PC-9 (cell line): Measurements from ENCODE around the gene STIL. TPM values are rescaled to one million over a fixed set of nuclear protein-coding genes. Genes with fewer than 3 reads are reported as not detected.

Experiments
- BruUV-seq: library from RNA; stranded (reverse); fragments of 400-500 nt; replicated peaks from 2 replicates; lab custom pipeline; 2021; lab: Mats Ljungman, UMichigan
- CTCF ChIA-PET: fragments of 300-600 bp; sonication (Branson Sonifier 250); formaldehyde crosslinking; loops from one replicate; lab custom pipeline; 2022; ENCODE audit warnings: antibody characterized with exemption; lab: Charles Lee
- POLR2A ChIA-PET: fragments of 300-600 bp; sonication (Branson Sonifier 250); formaldehyde crosslinking; loops from one replicate; lab custom pipeline; 2022; ENCODE audit warnings: antibody characterized with exemption; ENCODE audit not compliant: unreplicated experiment; lab: Charles Lee
- DNase-seq, 2 experiments: peaks; one replicate each; pipeline versions ENCODE4 v3.0.0 to v3.0.0-alpha.2; 2015 to 2022; ENCODE audit warnings: mixed read lengths in 1 of 2
- H2AFZ ChIP-seq: fragments of 200-600 bp; sonication (generic); 2 replicates; pipeline ENCODE4 v1.8.1; 2017; ENCODE audit warnings: antibody characterized with exemption
- H3F3A ChIP-seq: fragments of 200-600 bp; sonication (generic); 2 replicates; pipeline ENCODE4 v1.8.1; 2017; ENCODE audit warnings: antibody characterized with exemption, mild to moderate bottlenecking, low read depth; ENCODE audit not compliant: insufficient read depth
- H3K27ac ChIP-seq: fragments of 200-600 bp; sonication (generic); 2 replicates; pipeline ENCODE4 v1.6.1; 2016; ENCODE audit warnings: mixed run types
- H3K27me3 ChIP-seq: fragments of 200-600 bp; sonication (generic); 2 replicates; pipeline ENCODE4 v1.6.1; 2016; ENCODE audit warnings: low read depth, mixed run types; ENCODE audit not compliant: insufficient read depth
- H3K36me3 ChIP-seq: fragments of 200-600 bp; sonication (generic); 2 replicates; pipeline ENCODE4 v1.6.1; 2016; ENCODE audit warnings: low read depth, mixed run types
- H3K4me1 ChIP-seq: fragments of 200-600 bp; sonication (generic); replicated peaks from 2 replicates; pipeline ENCODE4 v1.6.1; 2016; ENCODE audit warnings: mixed run types; ENCODE audit not compliant: insufficient read depth
- H3K4me2 ChIP-seq: fragments of 200-600 bp; sonication (generic); 2 replicates; pipeline ENCODE4 v1.6.1; 2017; ENCODE audit warnings: mixed run types
- H3K4me3 ChIP-seq: fragments of 200-600 bp; sonication (generic); 2 replicates; pipeline ENCODE4 v1.6.1; 2016; ENCODE audit warnings: mixed run types
- H3K79me2 ChIP-seq: fragments of 200-600 bp; sonication (generic); 2 replicates; pipeline ENCODE4 v1.6.1; 2017; ENCODE audit warnings: low read depth, mixed run types
- H3K9me2 ChIP-seq: fragments of 200-600 bp; sonication (generic); 2 replicates; pipeline ENCODE4 v1.8.1; 2017; ENCODE audit warnings: mild to moderate bottlenecking; ENCODE audit not compliant: insufficient read depth
- H3K9me3 ChIP-seq: fragments of 200-600 bp; sonication (generic); 2 replicates; pipeline ENCODE4 v1.8.1; 2016; ENCODE audit warnings: low read depth; ENCODE audit not compliant: insufficient read depth
- H4K20me1 ChIP-seq: fragments of 200-600 bp; sonication (generic); 2 replicates; pipeline ENCODE4 v1.8.1; 2017; ENCODE audit not compliant: insufficient read depth
- CTCF ChIP-seq: fragments of 200-600 bp; sonication (generic); conservative IDR thresholded peaks from 2 replicates; pipeline ENCODE4 v1.6.1; 2017; ENCODE audit warnings: mixed run types, antibody characterized with exemption, mild to moderate bottlenecking, moderate library complexity
- EZH2 ChIP-seq: fragments of 200-600 bp; sonication (generic); IDR thresholded peaks from 2 replicates; pipeline ENCODE4 v1.8.0; 2017; ENCODE audit warnings: antibody characterized with exemption, low read depth
- intact Hi-C: fragments of 100-400 bp; cut with micrococcal nuclease; formaldehyde crosslinking; loops from one replicate; pipeline ENCODE4 v1.10.0; 2022; ENCODE audit not compliant: unreplicated experiment
- total RNA-seq: library from RNA; stranded (reverse); gene quantifications from 2 replicates; pipeline ENCODE4 v1.2.3, GENCODE V29; 2021

The STIL gene
- total RNA-seq, 1 experiment from 2014 or later = 37.0 TPM

DNA sequence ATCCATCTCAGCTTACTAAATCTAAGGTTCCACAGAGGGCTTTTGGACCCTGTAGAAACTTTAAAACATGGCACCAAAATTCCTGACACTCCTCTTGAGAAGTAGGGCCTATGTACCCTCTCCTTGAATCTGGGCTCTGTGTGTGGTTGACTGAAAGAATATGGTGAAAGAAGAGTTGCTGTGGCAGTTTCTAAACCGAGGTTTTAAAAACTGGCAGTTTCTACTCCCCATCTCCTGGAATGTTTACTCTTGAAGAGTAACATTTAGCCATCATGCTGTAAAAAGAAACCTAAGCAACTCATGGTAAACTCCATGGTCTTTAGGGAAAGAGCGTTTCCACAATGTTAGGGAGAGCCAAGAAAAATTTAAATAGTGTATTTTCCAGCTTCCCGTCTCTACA is 15.0 kb upstream of the STIL start:
- no peaks in the 10 kb centered on the region for H3K9me3 ChIP-seq
- BruUV-seq = no TSS peak
- TF ChIP-seq EZH2 = no peak
- no peak for TF ChIP-seq CTCF
- ChIA-PET CTCF (no interaction called here), POLR2A (no interaction called here)
- no peak overlapping the region for H2AFZ ChIP-seq
- no peaks in the 10 kb centered on the region for H3K79me2 ChIP-seq
- no peak overlapping the region for H3K4me3 ChIP-seq
- no peaks in the 10 kb centered on the region for H4K20me1 ChIP-seq
- H3F3A ChIP-seq = peaks cover 31% of the 10 kb centered on the region
- H3K27ac ChIP-seq = no peak overlapping the region
- peaks cover 26% of the 10 kb centered on the region for H3K4me1 ChIP-seq
- no peaks in the 10 kb centered on the region for H3K9me2 ChIP-seq
- intact Hi-C loops = no loop called here
- DNase-seq = no peak
- H3K36me3 ChIP-seq = no peaks in the 10 kb centered on the region
- H3K27me3 ChIP-seq = no peaks in the 10 kb centered on the region
- H3K4me2 ChIP-seq = no peak overlapping the region

- POLR2A ChIA-PET = interaction anchor here (0.6 kb wide), 1 partner anchor 111 kb away, joined by 33 read pairs; no protein-coding TSS in a partner anchor
- peaks cover 9% of the 10 kb centered on the region for H3K4me1 ChIP-seq
- no peak overlapping the region for H3K4me2 ChIP-seq
- H4K20me1 ChIP-seq = no peaks in the 10 kb centered on the region
- intact Hi-C loops = no loop called here
- no peaks in the 10 kb centered on the region for H3K79me2 ChIP-seq
- TF ChIP-seq CTCF (no peak), EZH2 (no peak)
- H3K36me3 ChIP-seq = no peaks in the 10 kb centered on the region
- no peak overlapping the region for H2AFZ ChIP-seq
- no TSS peak for BruUV-seq
- no peak overlapping the region for H3K4me3 ChIP-seq
- no peaks in the 10 kb centered on the region for H3K9me3 ChIP-seq
- H3K27me3 ChIP-seq = no peaks in the 10 kb centered on the region
- H3K9me2 ChIP-seq = no peaks in the 10 kb centered on the region
- DNase-seq = no peak
- CTCF ChIA-PET = interaction anchor here (0.7 kb wide), 1 partner anchor 809 kb away, joined by 5 read pairs; no protein-coding TSS in a partner anchor
- H3K27ac ChIP-seq = peak overlapping the region; percentile 88
- peaks cover 9% of the 10 kb centered on the region; the same call in 1 of the 2 replicates for H3F3A ChIP-seq
Measured at GRCh38 chr1:47326271-47326670, 12.3 kb upstream of the STIL start.

DNA sequence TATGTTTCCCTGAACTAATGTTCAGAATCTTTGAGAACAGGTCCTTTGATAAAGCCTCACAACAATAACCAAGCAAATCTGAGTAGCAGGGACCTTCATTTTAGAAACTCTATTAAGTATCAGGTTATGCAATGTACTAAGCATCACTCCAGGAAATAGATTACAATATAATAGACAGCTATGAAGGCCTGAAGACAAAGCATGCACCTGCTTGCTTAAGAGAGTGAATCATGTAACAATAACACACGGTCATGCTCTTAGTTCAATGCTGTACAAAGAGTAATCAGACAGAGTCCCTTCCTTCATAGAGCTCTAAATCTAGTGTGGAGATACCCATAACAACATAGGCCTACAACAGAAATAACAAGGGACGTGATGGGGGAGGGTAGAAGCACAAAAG is 11.6 kb upstream of the STIL start:
- intact Hi-C loops = no loop called here
- H4K20me1 ChIP-seq = no peaks in the 10 kb centered on the region
- peak overlapping the region; percentile 21; the same call in 1 of the 2 replicates for H3K4me2 ChIP-seq
- no peak overlapping the region for H2AFZ ChIP-seq
- TF ChIP-seq CTCF (no peak), EZH2 (no peak)
- no peaks in the 10 kb centered on the region for H3K27me3 ChIP-seq
- POLR2A ChIA-PET = interaction anchor here (0.6 to 0.7 kb wide), 3 partner anchors 11 to 119 kb away, joined by 5 to 33 read pairs (median 12); partner anchors contain the start of gene STIL
- no peaks in the 10 kb centered on the region for H3K9me2 ChIP-seq
- no peaks in the 10 kb centered on the region for H3K79me2 ChIP-seq
- peaks cover 8% of the 10 kb centered on the region for H3K4me1 ChIP-seq
- peak overlapping the region; percentile 88 for H3K27ac ChIP-seq
- CTCF ChIA-PET = no interaction called here
- no peak overlapping the region for H3K4me3 ChIP-seq
- peak in 1 of 2 experiments; percentile 95 for DNase-seq
- H3K36me3 ChIP-seq = no peaks in the 10 kb centered on the region
- BruUV-seq = no TSS peak
- no peaks in the 10 kb centered on the region for H3K9me3 ChIP-seq
- peaks cover 8% of the 10 kb centered on the region; the same call in 1 of the 2 replicates for H3F3A ChIP-seq
